ENCODE results near the gene KRT14. TPM values are rescaled to one million over a fixed set of nuclear protein-coding genes. Genes with fewer than 3 reads are reported as not detected.

KRT14 gene
- total and polyA plus RNA-seq, 9 donors, result 0.38 to 1.1 (median 0.75) TPM; not detected in 6

GRCh38 chr17:41534899-41535546 lies 51.7 kb downstream of the KRT14 start:
- H3K27ac ChIP-seq, result no peak overlapping the region
- H3K4me3 ChIP-seq, result no peak overlapping the region
- TF ChIP-seq CTCF (IDR thresholded peaks at IDR 0.05), result no peak
- no peak for TF ChIP-seq EP300 (IDR thresholded peaks at IDR 0.05)
- no peak for TF ChIP-seq POLR2A (IDR thresholded peaks at IDR 0.05)
- H3K9me3 ChIP-seq, result no peaks in the 10 kb centered on the region
- WGBS, 3 donors, result 76 to 80% (median 80%) methylated on average over 7 of the region's 7 CpGs
- intact Hi-C loops (cut with DNase I), result no loop called here
- DNase-seq, result peak in 2 of 5 donors; percentile 5 to 23
- no peaks in the 10 kb centered on the region for H3K27me3 ChIP-seq
- peaks cover 1% of the 10 kb centered on the region for H3K4me1 ChIP-seq (ENCODE audit: insufficient read depth)
- no peaks in the 10 kb centered on the region for H3K36me3 ChIP-seq

GRCh38 chr17:41533613-41534012 lies 53.1 kb downstream of the KRT14 start:
- 84 to 89% (median 87%) methylated on average over 7 of the region's 7 CpGs for WGBS, 3 donors
- no peak overlapping the region for H3K4me3 ChIP-seq
- DNase-seq, result no peak
- H3K27ac ChIP-seq, result no peak overlapping the region
- intact Hi-C loops (cut with DNase I), result no loop called here
- TF ChIP-seq POLR2A (IDR thresholded peaks at IDR 0.05) (no peak), EP300 (IDR thresholded peaks at IDR 0.05) (no peak), CTCF (IDR thresholded peaks at IDR 0.05) (no peak)
- peaks cover 1% of the 10 kb centered on the region for H3K4me1 ChIP-seq (ENCODE audit: insufficient read depth)
- no peaks in the 10 kb centered on the region for H3K27me3 ChIP-seq
- H3K9me3 ChIP-seq, result no peaks in the 10 kb centered on the region
- no peaks in the 10 kb centered on the region for H3K36me3 ChIP-seq

GRCh38 chr17:41532947-41533570 lies 53.6 kb downstream of the KRT14 start:
- Histone ChIP-seq H3K27ac (no peak overlapping the region), H3K9me3 (no peaks in the 10 kb centered on the region), H3K27me3 (no peaks in the 10 kb centered on the region), H3K36me3 (no peaks in the 10 kb centered on the region), H3K4me1 (ENCODE audit: insufficient read depth) (peaks cover 1% of the 10 kb centered on the region), H3K4me3 (no peak overlapping the region)
- no peak for TF ChIP-seq POLR2A (IDR thresholded peaks at IDR 0.05)
- TF ChIP-seq EP300 (IDR thresholded peaks at IDR 0.05), result no peak
- no peak for TF ChIP-seq CTCF (IDR thresholded peaks at IDR 0.05)
- DNase-seq, result no peak
- intact Hi-C loops (cut with DNase I), result no loop called here
- 79 to 82% (median 81%) methylated on average over 9 of the region's 9 CpGs for WGBS, 3 donors

Other genes with a start within 250 kb of the KRT14 start
- not detected for gene KRT33A, start 236.1 kb downstream of the KRT14 start, total RNA-seq
- gene KRT33A, start 236.1 kb downstream of the KRT14 start, polyA plus RNA-seq, result not detected
- not detected for gene KRT33B, start 217.1 kb downstream of the KRT14 start, total RNA-seq
- not detected for gene KRT33B, start 217.1 kb downstream of the KRT14 start, polyA plus RNA-seq
- gene KRT34, start 204.6 kb downstream of the KRT14 start, total RNA-seq, result not detected
- not detected for gene KRT34, start 204.6 kb downstream of the KRT14 start, polyA plus RNA-seq
- gene KRT31, start 189.3 kb downstream of the KRT14 start, total RNA-seq, result not detected
- not detected for gene KRT31, start 189.3 kb downstream of the KRT14 start, polyA plus RNA-seq
- gene KRT37, start 162.3 kb downstream of the KRT14 start, total RNA-seq, result not detected
- not detected for gene KRT37, start 162.3 kb downstream of the KRT14 start, polyA plus RNA-seq
- gene KRT38, start 145.9 kb downstream of the KRT14 start, total RNA-seq, result not detected
- gene KRT38, start 145.9 kb downstream of the KRT14 start, polyA plus RNA-seq, result not detected
- gene KRT32, start 119.5 kb downstream of the KRT14 start, total RNA-seq, result under 1 TPM in 2 of 7 donors, not detected in 5; 0.18 to 0.20 TPM
- under 1 TPM in 1 of 2 donors, not detected in 1; 0.33 TPM for gene KRT32, start 119.5 kb downstream of the KRT14 start, polyA plus RNA-seq
- not detected for gene KRT35, start 105.7 kb downstream of the KRT14 start, total RNA-seq
- gene KRT35, start 105.7 kb downstream of the KRT14 start, polyA plus RNA-seq, result not detected
- not detected for gene KRT36, start 97.0 kb downstream of the KRT14 start, total RNA-seq
- under 1 TPM in 1 of 2 donors, not detected in 1; 0.50 TPM for gene KRT36, start 97.0 kb downstream of the KRT14 start, polyA plus RNA-seq
- 1 to 10 TPM in 3 of 7 donors, under 1 TPM in 2, not detected in 2; 0.32 to 3.7 (median 3.2) TPM for gene KRT13, start 81.3 kb downstream of the KRT14 start, total RNA-seq
- gene KRT13, start 81.3 kb downstream of the KRT14 start, polyA plus RNA-seq, result 1 to 10 TPM in 1 of 2 donors, under 1 TPM in 1; 0.16 to 1.1 TPM
- gene KRT15, start 68.0 kb downstream of the KRT14 start, total RNA-seq, result 1 to 10 TPM in 1 of 7 donors, under 1 TPM in 5, not detected in 1; 0.17 to 9.4 (median 0.46) TPM
- gene KRT15, start 68.0 kb downstream of the KRT14 start, polyA plus RNA-seq, result under 1 TPM; 0.11 to 0.22 TPM
- 100 to 1,000 TPM in 4 of 7 donors, 10 to 100 TPM in 3; 68.5 to 653 (median 144) TPM for gene KRT19, start 58.6 kb downstream of the KRT14 start, total RNA-seq
- gene KRT19, start 58.6 kb downstream of the KRT14 start, polyA plus RNA-seq, result 100 to 1,000 TPM in 1 of 2 donors, 10 to 100 TPM in 1; 13.3 to 110 TPM
- gene KRT9, start 14.8 kb downstream of the KRT14 start, total RNA-seq, result not detected
- not detected for gene KRT9, start 14.8 kb downstream of the KRT14 start, polyA plus RNA-seq
- 1 to 10 TPM in 1 of 7 donors, not detected in 6; 1.0 TPM for gene KRT16, start 25.9 kb upstream of the KRT14 start, total RNA-seq
- gene KRT16, start 25.9 kb upstream of the KRT14 start, polyA plus RNA-seq, result not detected
- 10 to 100 TPM in 2 of 7 donors, 1 to 10 TPM in 1, under 1 TPM in 2, not detected in 2; 0.42 to 17.8 (median 2.7) TPM for gene KRT17, start 37.7 kb upstream of the KRT14 start, total RNA-seq
- under 1 TPM in 1 of 2 donors, not detected in 1; 0.29 TPM for gene KRT17, start 37.7 kb upstream of the KRT14 start, polyA plus RNA-seq
- gene EIF1, start 102.0 kb upstream of the KRT14 start, total RNA-seq, result 1,000 to 10,000 TPM in 1 of 7 donors, 100 to 1,000 TPM in 6; 270 to 1,292 (median 813) TPM
- gene EIF1, start 102.0 kb upstream of the KRT14 start, polyA plus RNA-seq, result 1,000 to 10,000 TPM in 1 of 2 donors, 100 to 1,000 TPM in 1; 641 to 1,340 TPM
- gene GAST, start 125.4 kb upstream of the KRT14 start, total RNA-seq, result not detected
- not detected for gene GAST, start 125.4 kb upstream of the KRT14 start, polyA plus RNA-seq
- 1 to 10 TPM in 2 of 7 donors, under 1 TPM in 5; 0.12 to 1.5 (median 0.56) TPM for gene HAP1, start 147.7 kb upstream of the KRT14 start, total RNA-seq
- under 1 TPM; 0.17 to 0.85 TPM for gene HAP1, start 147.7 kb upstream of the KRT14 start, polyA plus RNA-seq
- 100 to 1,000 TPM in 1 of 7 donors, 10 to 100 TPM in 6; 30.3 to 153 (median 52.6) TPM for gene JUP, start 199.8 kb upstream of the KRT14 start, total RNA-seq
- 10 to 100 TPM in 1 of 2 donors, 1 to 10 TPM in 1; 7.0 to 59.3 TPM for gene JUP, start 199.8 kb upstream of the KRT14 start, polyA plus RNA-seq
- 10 to 100 TPM; 13.2 to 22.1 (median 16.3) TPM for gene P3H4, start 225.1 kb upstream of the KRT14 start, total RNA-seq
- 10 to 100 TPM in 1 of 2 donors, 1 to 10 TPM in 1; 7.7 to 10.6 TPM for gene P3H4, start 225.1 kb upstream of the KRT14 start, polyA plus RNA-seq
- gene FKBP10, start 226.1 kb upstream of the KRT14 start, total RNA-seq, result 100 to 1,000 TPM in 2 of 7 donors, 10 to 100 TPM in 5; 37.1 to 106 (median 82.5) TPM
- 10 to 100 TPM; 76.2 to 80.0 TPM for gene FKBP10, start 226.1 kb upstream of the KRT14 start, polyA plus RNA-seq
- gene NT5C3B, start 249.3 kb upstream of the KRT14 start, total RNA-seq, result 10 to 100 TPM; 34.5 to 65.4 (median 48.8) TPM
- gene NT5C3B, start 249.3 kb upstream of the KRT14 start, polyA plus RNA-seq, result 100 to 1,000 TPM in 1 of 2 donors, 10 to 100 TPM in 1; 71.0 to 106 TPM

All from ovary (tissue), 9 donors.